Calu3 (cell line): Measurements from ENCODE around the gene PLEKHA8. TPM values are rescaled to one million over a fixed set of nuclear protein-coding genes. Genes with fewer than 3 reads are reported as not detected.

ENCODE experiments used
- BruUV-seq: library from RNA; stranded (reverse); fragments of 400-500 nt; replicated peaks from 2 replicates; lab custom pipeline; 2021; lab: Mats Ljungman, UMichigan
- CTCF ChIA-PET: fragments of 300-600 bp; sonication (Branson Sonifier 250); formaldehyde crosslinking; loops from one replicate; lab custom pipeline; 2022; ENCODE audit warnings: antibody characterized with exemption; lab: Charles Lee
- DNase-seq: peaks from one replicate; pipeline ENCODE4 v3.0.0; 2022
- H3K27ac Mint-ChIP-seq: one replicate; pipeline ENCODE4 v1.8.0; 2022; ENCODE audit warnings: mixed read lengths; ENCODE audit not compliant: unreplicated experiment
- H3K27me3 Mint-ChIP-seq: one replicate; pipeline ENCODE4 v1.8.0; 2022; ENCODE audit warnings: mixed read lengths; ENCODE audit not compliant: unreplicated experiment
- H3K36me3 Mint-ChIP-seq: one replicate; pipeline ENCODE4 v1.8.0; 2022; ENCODE audit warnings: mild to moderate bottlenecking, moderate library complexity, mixed read lengths; ENCODE audit not compliant: insufficient read depth, unreplicated experiment
- H3K4me1 Mint-ChIP-seq: one replicate; pipeline ENCODE4 v1.8.0; 2022; ENCODE audit warnings: mild to moderate bottlenecking, low read depth, mixed read lengths; ENCODE audit not compliant: unreplicated experiment
- H3K4me3 Mint-ChIP-seq: one replicate; pipeline ENCODE4 v1.8.0; 2022; ENCODE audit warnings: mild to moderate bottlenecking, low read depth, moderate library complexity, mixed read lengths; ENCODE audit not compliant: unreplicated experiment
- H3K9me3 Mint-ChIP-seq: one replicate; pipeline ENCODE4 v1.8.0; 2022; ENCODE audit warnings: low read depth, mixed read lengths; ENCODE audit not compliant: unreplicated experiment
- intact Hi-C: fragments of 100-400 bp; cut with micrococcal nuclease; formaldehyde crosslinking; loops from one replicate; pipeline ENCODE4 v1.10.0; 2022; ENCODE audit not compliant: unreplicated experiment
- total RNA-seq: library from RNA; stranded (reverse); gene quantifications from 2 replicates; pipeline ENCODE4 v1.2.3, GENCODE V29; 2022
- TF ChIP-seq, protein P1 (sequence below): fragments of 200-600 bp; IDR thresholded peaks from one replicate; pipeline ENCODE4 v1.8.0; 2022; ENCODE audit warnings: antibody characterized with exemption; ENCODE audit not compliant: unreplicated experiment

The PLEKHA8 gene
- total RNA-seq, 1 experiment from 2014 or later = 27.6 TPM

DNA sequence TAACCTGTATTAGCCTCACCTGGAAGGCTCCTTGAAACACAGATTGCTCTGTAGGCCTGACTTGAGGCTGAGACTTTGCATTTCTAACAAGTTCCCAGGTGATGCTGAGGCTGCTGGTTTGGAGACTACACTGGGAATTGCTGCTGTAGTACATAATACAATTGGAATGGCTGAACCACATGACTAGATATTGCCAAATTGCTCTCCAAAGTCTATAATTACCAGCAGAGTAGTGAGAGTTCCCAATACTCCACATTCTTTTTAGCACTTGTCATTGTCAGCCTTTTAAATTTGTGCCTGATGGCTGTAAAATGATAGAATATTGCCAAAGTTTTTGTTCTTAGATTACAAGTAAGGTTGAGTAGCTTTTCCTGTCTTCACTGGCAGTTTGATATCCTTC lies 39.9 kb downstream of the PLEKHA8 start:
- BruUV-seq = no TSS peak
- no peak overlapping the region for H3K27ac Mint-ChIP-seq
- H3K27me3 Mint-ChIP-seq = no peaks in the 10 kb centered on the region
- no peak for DNase-seq
- H3K4me1 Mint-ChIP-seq = no peaks in the 10 kb centered on the region
- TF ChIP-seq, protein P1, sequence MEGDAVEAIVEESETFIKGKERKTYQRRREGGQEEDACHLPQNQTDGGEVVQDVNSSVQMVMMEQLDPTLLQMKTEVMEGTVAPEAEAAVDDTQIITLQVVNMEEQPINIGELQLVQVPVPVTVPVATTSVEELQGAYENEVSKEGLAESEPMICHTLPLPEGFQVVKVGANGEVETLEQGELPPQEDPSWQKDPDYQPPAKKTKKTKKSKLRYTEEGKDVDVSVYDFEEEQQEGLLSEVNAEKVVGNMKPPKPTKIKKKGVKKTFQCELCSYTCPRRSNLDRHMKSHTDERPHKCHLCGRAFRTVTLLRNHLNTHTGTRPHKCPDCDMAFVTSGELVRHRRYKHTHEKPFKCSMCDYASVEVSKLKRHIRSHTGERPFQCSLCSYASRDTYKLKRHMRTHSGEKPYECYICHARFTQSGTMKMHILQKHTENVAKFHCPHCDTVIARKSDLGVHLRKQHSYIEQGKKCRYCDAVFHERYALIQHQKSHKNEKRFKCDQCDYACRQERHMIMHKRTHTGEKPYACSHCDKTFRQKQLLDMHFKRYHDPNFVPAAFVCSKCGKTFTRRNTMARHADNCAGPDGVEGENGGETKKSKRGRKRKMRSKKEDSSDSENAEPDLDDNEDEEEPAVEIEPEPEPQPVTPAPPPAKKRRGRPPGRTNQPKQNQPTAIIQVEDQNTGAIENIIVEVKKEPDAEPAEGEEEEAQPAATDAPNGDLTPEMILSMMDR = no peak
- CTCF ChIA-PET = no interaction called here
- intact Hi-C loops = no loop called here
- H3K36me3 Mint-ChIP-seq = no peaks in the 10 kb centered on the region
- H3K4me3 Mint-ChIP-seq = no peak overlapping the region
- no peaks in the 10 kb centered on the region for H3K9me3 Mint-ChIP-seq

DNA sequence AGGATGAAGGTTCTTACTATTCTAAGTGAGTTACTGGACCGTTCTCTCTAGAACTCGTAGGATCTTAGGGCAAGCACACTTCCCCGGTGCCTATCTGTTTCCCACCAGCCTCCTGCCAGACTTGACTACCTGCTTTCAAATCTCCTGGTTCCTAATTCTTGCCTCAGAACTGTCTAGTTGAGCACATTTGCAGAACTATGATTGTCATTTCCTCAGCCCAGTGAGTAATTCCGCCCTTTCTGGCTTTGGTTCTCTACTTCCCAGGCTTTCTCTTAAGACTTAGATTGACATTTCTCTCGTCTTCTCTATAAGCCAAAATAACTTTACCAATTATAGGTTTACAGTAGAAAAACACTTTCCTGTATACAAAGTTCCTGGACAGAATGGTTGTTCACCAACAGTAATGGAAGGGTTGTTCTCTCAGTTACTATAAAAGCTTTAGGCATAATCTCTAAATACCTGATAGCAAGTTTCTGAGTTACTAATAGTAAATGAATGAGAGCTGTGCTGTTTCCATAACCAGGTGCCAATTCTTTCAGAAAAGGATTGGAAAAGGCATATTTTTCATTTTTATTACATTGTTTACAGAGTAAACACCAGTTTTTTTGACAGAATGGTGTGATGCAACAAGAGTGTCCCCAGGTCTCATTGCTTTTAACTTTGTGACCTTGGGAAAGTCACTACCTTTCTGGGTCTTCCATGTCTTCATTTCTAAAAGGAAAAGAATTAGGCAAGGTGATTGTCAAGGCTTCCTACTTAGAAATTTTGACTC lies 41.1 kb downstream of the PLEKHA8 start:
- H3K4me3 Mint-ChIP-seq = no peak overlapping the region
- intact Hi-C loops = no loop called here
- no peaks in the 10 kb centered on the region for H3K9me3 Mint-ChIP-seq
- no peak overlapping the region for H3K27ac Mint-ChIP-seq
- no peaks in the 10 kb centered on the region for H3K36me3 Mint-ChIP-seq
- CTCF ChIA-PET = no interaction called here
- H3K27me3 Mint-ChIP-seq = no peaks in the 10 kb centered on the region
- no peak for DNase-seq
- TF ChIP-seq, protein P1 = no peak
- no TSS peak for BruUV-seq
- no peaks in the 10 kb centered on the region for H3K4me1 Mint-ChIP-seq

DNA sequence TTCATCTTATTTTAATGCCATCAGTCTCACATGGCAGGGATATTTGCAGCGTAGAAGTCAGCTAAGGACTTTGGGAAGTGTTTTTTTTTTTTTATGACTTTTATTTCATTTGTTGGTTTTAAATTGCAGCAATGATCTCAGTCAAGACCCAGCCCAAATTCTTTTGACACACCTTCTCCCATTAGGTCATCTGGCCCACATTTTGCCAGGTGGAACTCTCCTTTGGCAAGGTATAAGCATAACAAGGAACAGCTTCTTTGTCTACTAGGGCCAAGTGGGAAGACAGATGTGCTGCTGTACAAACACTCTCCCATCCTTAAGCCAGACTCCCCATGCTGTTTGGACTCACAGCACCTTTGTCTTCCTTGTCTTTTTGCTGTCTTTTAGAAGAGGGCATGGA lies 41.8 kb downstream of the PLEKHA8 start:
- Mint-ChIP-seq H3K36me3 (no peaks in the 10 kb centered on the region), H3K4me3 (no peak overlapping the region), H3K27ac (no peak overlapping the region), H3K9me3 (no peaks in the 10 kb centered on the region), H3K27me3 (no peaks in the 10 kb centered on the region), H3K4me1 (no peaks in the 10 kb centered on the region)
- intact Hi-C loops = no loop called here
- no peak for DNase-seq
- TF ChIP-seq, protein P1 = no peak
- BruUV-seq = no TSS peak
- CTCF ChIA-PET = interaction anchor here (0.6 kb wide), 1 partner anchor 15 kb away, joined by 5 read pairs; no protein-coding TSS in a partner anchor

DNA sequence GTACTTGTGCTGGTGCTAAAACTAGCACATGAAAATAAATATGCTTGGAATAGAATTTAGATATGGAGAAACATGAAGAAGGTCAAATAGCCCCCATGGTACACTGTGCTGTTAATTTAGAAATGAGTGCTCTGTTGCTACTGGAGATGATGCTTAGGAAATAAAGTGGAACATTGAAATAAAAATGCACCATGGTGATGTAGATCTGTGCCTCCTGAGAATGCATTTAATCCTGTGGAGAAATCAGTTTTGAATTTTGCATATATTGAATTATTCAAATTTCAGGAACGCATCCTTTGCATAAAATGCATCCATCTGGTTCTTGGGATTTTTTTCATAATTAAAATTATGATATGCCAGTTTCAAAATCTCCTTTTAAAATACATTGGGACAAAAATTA lies 44.5 kb downstream of the PLEKHA8 start:
- Mint-ChIP-seq H3K27ac (no peak overlapping the region), H3K27me3 (no peaks in the 10 kb centered on the region), H3K4me3 (no peak overlapping the region), H3K4me1 (no peaks in the 10 kb centered on the region), H3K9me3 (no peaks in the 10 kb centered on the region), H3K36me3 (no peaks in the 10 kb centered on the region)
- TF ChIP-seq, protein P1 = no peak
- BruUV-seq = no TSS peak
- intact Hi-C loops = no loop called here
- no peak for DNase-seq
- CTCF ChIA-PET = interaction anchor here (0.6 kb wide), 1 partner anchor 91 kb away, joined by 6 read pairs; no protein-coding TSS in a partner anchor
